ENCODE measurements around the gene CHST14. TPM values are rescaled to one million over a fixed set of nuclear protein-coding genes. Genes with fewer than 3 reads are reported as not detected.

Gene CHST14
- total RNA-seq, 1 donor from 2014 or later, result 24.2 TPM

DNA sequence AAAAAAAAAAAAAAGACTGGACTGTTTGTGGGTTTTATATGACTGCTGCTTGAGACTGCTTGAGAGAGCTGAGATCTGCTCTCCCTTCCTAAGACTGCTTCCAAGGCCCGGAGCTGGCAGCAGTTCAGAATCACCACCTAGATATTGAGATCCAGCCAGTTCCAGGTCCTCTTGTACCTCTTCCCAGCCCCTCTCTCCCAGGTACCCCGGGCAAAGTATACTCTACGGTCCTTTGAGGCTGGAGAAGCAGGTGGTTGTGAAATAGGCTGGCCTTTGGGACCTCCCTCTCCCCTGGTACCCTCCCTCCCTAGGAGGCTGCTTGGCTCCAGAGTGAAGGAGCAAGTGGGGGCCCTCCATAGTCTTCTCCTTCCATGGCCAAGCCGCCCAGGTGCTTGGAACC, 42.6 kb upstream of the CHST14 start:
- Mint-ChIP-seq H3K27ac (no peak overlapping the region), H3K36me3 (no peaks in the 10 kb centered on the region), H3K9me3 (no peaks in the 10 kb centered on the region), H3K27me3 (peaks cover 35% of the 10 kb centered on the region), H3K4me3 (no peak overlapping the region), H3K4me1 (ENCODE audit: unreplicated experiment) (peaks cover 8% of the 10 kb centered on the region)
- DNase-seq (ENCODE audit: extremely low spot score, unreplicated experiment), result no peak
- TF ChIP-seq CTCF (conservative IDR thresholded peaks at IDR 0.05), result no peak

GRCh38 chr15:40429068-40429710, 41.6 kb upstream of the CHST14 start:
- peaks cover 8% of the 10 kb centered on the region for H3K4me1 Mint-ChIP-seq (ENCODE audit: unreplicated experiment)
- no peak overlapping the region for H3K4me3 Mint-ChIP-seq
- no peaks in the 10 kb centered on the region for H3K36me3 Mint-ChIP-seq
- H3K27ac Mint-ChIP-seq, result no peak overlapping the region
- TF ChIP-seq CTCF (conservative IDR thresholded peaks at IDR 0.05), result no peak
- no peak for DNase-seq (ENCODE audit: extremely low spot score, unreplicated experiment)
- H3K27me3 Mint-ChIP-seq, result peaks cover 45% of the 10 kb centered on the region
- H3K9me3 Mint-ChIP-seq, result no peaks in the 10 kb centered on the region

DNA sequence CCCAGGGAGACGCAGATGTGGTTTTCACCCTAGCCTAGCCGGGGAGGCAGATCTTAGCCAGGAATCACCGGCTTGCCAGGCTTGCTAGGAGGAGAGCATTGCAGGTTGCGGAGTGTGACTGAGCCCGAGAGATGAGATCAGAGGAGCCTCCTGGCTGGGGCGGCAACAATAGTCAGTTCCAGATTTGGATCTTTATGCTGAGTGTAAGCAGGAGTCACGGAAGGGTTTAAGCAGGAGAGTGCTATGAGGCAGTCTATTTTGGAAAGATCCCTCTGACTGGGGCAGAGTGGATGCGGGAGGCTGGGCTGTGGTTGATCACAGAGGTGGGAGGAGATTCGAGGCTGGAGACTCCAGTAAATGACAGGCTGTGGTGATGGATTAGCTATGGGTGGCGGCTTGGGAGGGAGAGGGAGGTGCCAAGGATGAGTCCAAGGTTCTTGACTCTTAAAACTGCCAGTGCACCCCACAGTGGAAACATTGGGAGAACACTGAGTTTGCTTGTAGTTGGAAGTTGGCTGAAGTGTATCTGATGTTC, 40.4 kb upstream of the CHST14 start:
- no peak for DNase-seq (ENCODE audit: extremely low spot score, unreplicated experiment)
- H3K4me1 Mint-ChIP-seq (ENCODE audit: unreplicated experiment), result peaks cover 8% of the 10 kb centered on the region

GRCh38 chr15:40435023-40435709, 35.6 kb upstream of the CHST14 start:
- peaks cover 89% of the 10 kb centered on the region for H3K27me3 Mint-ChIP-seq
- no peak for TF ChIP-seq CTCF (conservative IDR thresholded peaks at IDR 0.05)
- no peak for DNase-seq (ENCODE audit: extremely low spot score, unreplicated experiment)
- no peaks in the 10 kb centered on the region for H3K9me3 Mint-ChIP-seq
- peaks cover 14% of the 10 kb centered on the region for H3K4me1 Mint-ChIP-seq (ENCODE audit: unreplicated experiment)
- H3K27ac Mint-ChIP-seq, result no peak overlapping the region
- H3K4me3 Mint-ChIP-seq, result peak overlapping the region; percentile 80
- no peaks in the 10 kb centered on the region for H3K36me3 Mint-ChIP-seq

More for the DNA sequence above, 40.4 kb upstream of the CHST14 start:
- Mint-ChIP-seq H3K9me3 (no peaks in the 10 kb centered on the region), H3K27ac (no peak overlapping the region), H3K27me3 (peaks cover 56% of the 10 kb centered on the region), H3K36me3 (no peaks in the 10 kb centered on the region), H3K4me3 (peak overlapping the region; percentile 2)
- TF ChIP-seq CTCF (conservative IDR thresholded peaks at IDR 0.05), result no peak

DNA sequence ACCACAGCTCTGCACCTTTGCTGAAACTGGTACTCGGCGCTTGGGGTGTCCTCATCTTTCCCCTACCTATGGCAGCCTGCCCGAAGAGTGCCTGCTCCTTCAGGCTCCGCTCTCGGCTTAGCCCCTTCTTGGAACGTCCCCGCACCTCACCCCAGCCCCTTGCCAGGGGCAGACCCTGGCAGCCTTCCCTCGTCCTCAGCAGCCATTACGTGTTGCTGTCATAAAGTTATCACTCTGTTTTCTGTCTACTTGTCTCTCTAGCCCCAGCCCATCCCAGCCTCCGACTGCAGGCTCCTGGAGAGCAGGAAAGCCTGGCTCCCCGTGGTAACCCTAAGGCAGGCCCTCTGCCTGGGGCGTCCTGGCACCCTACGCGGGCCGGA, 35.1 kb upstream of the CHST14 start:
- no peaks in the 10 kb centered on the region for H3K9me3 Mint-ChIP-seq
- H3K36me3 Mint-ChIP-seq, result no peaks in the 10 kb centered on the region
- TF ChIP-seq CTCF (conservative IDR thresholded peaks at IDR 0.05), result no peak
- H3K27me3 Mint-ChIP-seq, result peaks cover 85% of the 10 kb centered on the region
- H3K4me3 Mint-ChIP-seq, result peak overlapping the region; percentile 80
- DNase-seq (ENCODE audit: extremely low spot score, unreplicated experiment), result no peak
- peaks cover 9% of the 10 kb centered on the region for H3K4me1 Mint-ChIP-seq (ENCODE audit: unreplicated experiment)
- H3K27ac Mint-ChIP-seq, result no peak overlapping the region

Data from type B pancreatic cell (in vitro differentiated cells).